HCT116 (cell line): ENCODE measurements around the gene KSR2. TPM values are rescaled to one million over a fixed set of nuclear protein-coding genes. Genes with fewer than 3 reads are reported as not detected.

ENCODE experiments used
- ATAC-seq: fragments of 200-7000 bp; cut with Tn5 transposase; 2 replicates; pipeline ENCODE4 v1.9.1; 2020; ENCODE audit warnings: mild to moderate bottlenecking, moderate library complexity
- BruUV-seq: library from RNA; stranded (reverse); fragments of 400-500 nt; replicated peaks from 2 replicates; lab custom pipeline; 2021; lab: Mats Ljungman, UMichigan
- CTCF ChIA-PET: fragments of 300-600 bp; sonication (Branson Sonifier 250); formaldehyde crosslinking; loops from one replicate; lab custom pipeline; 2021; ENCODE audit warnings: antibody characterized with exemption; lab: Charles Lee
- POLR2A ChIA-PET: fragments of 300-600, 350-600 bp; sonication (Branson Sonifier 250); formaldehyde crosslinking; loops from one replicate; lab custom pipeline; 2021; ENCODE audit warnings: antibody characterized with exemption; lab: Charles Lee
- RAD21 ChIA-PET, 2 experiments: fragments of 300-600 bp; sonication (Branson Sonifier 250); formaldehyde crosslinking; loops; one replicate each; lab custom pipeline; 2023; ENCODE audit warnings: low total read pairs in 2 of 2; ENCODE audit not compliant: uncharacterized antibody in 2 of 2, unreplicated experiment in 2 of 2, low non-redundant PET in 1 of 2; lab: Charles Lee
- DNase-seq: peaks from one replicate; pipeline ENCODE4 v3.0.0-alpha.2; 2010; ENCODE audit warnings: low read depth, low spot score
- H2AFZ ChIP-seq: fragments of 200-600 bp; shearing (Covaris generic), sonication (generic); 2 replicates; pipeline ENCODE4 v1.6.1; 2017; ENCODE audit warnings: low read depth, mixed run types, mixed read lengths, antibody characterized with exemption, low read length; ENCODE audit not compliant: poor library complexity, severe bottlenecking
- H3K27ac ChIP-seq: 2 replicates; pipeline ENCODE4 v1.5.1; 2012; ENCODE audit warnings: low read depth, low read length
- H3K27me3 ChIP-seq: fragments of 200-600 bp; sonication (generic); 2 replicates; pipeline ENCODE4 v1.6.1; 2016; ENCODE audit warnings: mixed run types, low read length, mixed read lengths; ENCODE audit not compliant: insufficient read depth
- H3K36me3 ChIP-seq, 2 experiments: fragments of 200-500 bp in 1 of 2; fragments of 200-600 bp in 1 of 2; sonication (Bioruptor generic) in 1 of 2; sonication (generic) in 1 of 2; 2 replicates each; pipeline versions ENCODE4 v1.5.1 to v1.6.1; 2014 to 2016; ENCODE audit warnings: low read length in 2 of 2, inconsistent platforms in 1 of 2, mixed read lengths in 1 of 2, mixed run types in 1 of 2; ENCODE audit not compliant: insufficient read depth in 2 of 2, control insufficient read depth in 1 of 2
- H3K4me1 ChIP-seq, 2 experiments: fragments of 200-600 bp in 1 of 2; sonication (generic) in 1 of 2; 2 replicates each; pipeline versions ENCODE4 v1.5.1 to v1.6.1; 2012 to 2017; ENCODE audit warnings: low read length in 2 of 2, inconsistent platforms in 1 of 2, mild to moderate bottlenecking in 1 of 2, mixed read lengths in 1 of 2, mixed run types in 1 of 2, moderate library complexity in 1 of 2; ENCODE audit not compliant: insufficient read depth in 2 of 2, control insufficient read depth in 1 of 2
- H3K4me2 ChIP-seq: fragments of 200-600 bp; sonication (generic); 2 replicates; pipeline ENCODE4 v1.6.1; 2017; ENCODE audit warnings: mixed run types, low read length, mixed read lengths
- H3K4me3 ChIP-seq, 2 experiments: fragments of 200-600 bp in 1 of 2; sonication (generic) in 1 of 2; replicated peaks in 1 of 2; 2 replicates each; pipeline ENCODE4 v1.5.1; 2011 to 2016; ENCODE audit warnings: low read length in 2 of 2, control low read depth in 1 of 2, low read depth in 1 of 2, mild to moderate bottlenecking in 1 of 2, mixed read lengths in 1 of 2, mixed run types in 1 of 2
- H3K79me2 ChIP-seq: fragments of 200-600 bp; sonication (generic); 2 replicates; pipeline ENCODE4 v1.6.1; 2017; ENCODE audit warnings: mild to moderate bottlenecking, mixed run types, low read length, moderate library complexity, mixed read lengths; ENCODE audit not compliant: insufficient read depth
- H3K9ac ChIP-seq: fragments of 200-600 bp; sonication (generic); 2 replicates; pipeline ENCODE4 v1.6.1; 2016; ENCODE audit warnings: low read length, mixed read lengths
- H3K9me2 ChIP-seq: fragments of 200-600 bp; sonication (generic), shearing (Covaris generic); 2 replicates; pipeline ENCODE4 v1.6.1; 2017; ENCODE audit warnings: mixed run types, mild to moderate bottlenecking, moderate library complexity; ENCODE audit not compliant: insufficient read depth
- H3K9me3 ChIP-seq, 2 experiments: fragments of 200-500 bp in 1 of 2; fragments of 200-600 bp in 1 of 2; sonication (Bioruptor generic) in 1 of 2; sonication (generic) in 1 of 2; 2 replicates each; pipeline ENCODE4 v1.6.1; 2014 to 2017; ENCODE audit warnings: low read length in 2 of 2, mixed read lengths in 2 of 2, inconsistent platforms in 1 of 2, low read depth in 1 of 2, mild to moderate bottlenecking in 1 of 2, mixed run types in 1 of 2, moderate library complexity in 1 of 2; ENCODE audit not compliant: control insufficient read depth in 1 of 2, insufficient read depth in 1 of 2
- H4K20me1 ChIP-seq: fragments of 200-600 bp; sonication (generic), shearing (Covaris generic); 2 replicates; pipeline ENCODE4 v1.6.1; 2017; ENCODE audit warnings: mixed run types, mild to moderate bottlenecking, moderate library complexity; ENCODE audit not compliant: insufficient read depth
- CBX3 ChIP-seq: IDR thresholded peaks from 2 replicates; pipeline ENCODE4 v1.6.1; 2012; ENCODE audit warnings: low read depth
- CEBPB ChIP-seq: IDR thresholded peaks from 2 replicates; pipeline ENCODE4 v1.6.1; 2012; ENCODE audit warnings: low read depth
- CTCF ChIP-seq, 3 experiments: fragments of 200-600 bp in 1 of 3; sonication (generic) in 1 of 3; IDR thresholded peaks in 2 of 3; conservative IDR thresholded peaks in 1 of 3; 2 replicates each; pipeline ENCODE4 v1.5.1; 2012 to 2017; ENCODE audit warnings: low read depth in 2 of 3, low read length in 2 of 3, antibody characterized with exemption in 1 of 3, borderline replicate concordance in 1 of 3, control low read depth in 1 of 3, mild to moderate bottlenecking in 1 of 3, mixed read lengths in 1 of 3, mixed run types in 1 of 3, moderate library complexity in 1 of 3; ENCODE audit not compliant: insufficient read depth in 1 of 3
- EGR1 ChIP-seq: IDR thresholded peaks from 2 replicates; pipeline ENCODE4 v1.6.1; 2012; ENCODE audit warnings: low read depth
- ELF1 ChIP-seq: IDR thresholded peaks from 2 replicates; pipeline ENCODE4 v1.6.1; 2012; ENCODE audit warnings: low read depth, borderline replicate concordance
- EZH2 ChIP-seq: fragments of 200-600 bp; sonication (generic); IDR thresholded peaks from 2 replicates; pipeline ENCODE4 v1.6.1; 2017; ENCODE audit warnings: antibody characterized with exemption, mixed run types
- EZH2phosphoT487 ChIP-seq: fragments of 200-600 bp; IDR thresholded peaks from 2 replicates; pipeline ENCODE4 v1.6.1; 2018; ENCODE audit warnings: antibody characterized with exemption, borderline replicate concordance
- FOSL1 ChIP-seq: IDR thresholded peaks from 2 replicates; pipeline ENCODE4 v1.6.1; 2012; ENCODE audit warnings: low read depth
- JUND ChIP-seq: IDR thresholded peaks from 2 replicates; pipeline ENCODE4 v1.6.1; 2012
- POLR2A ChIP-seq: IDR thresholded peaks from 2 replicates; pipeline ENCODE4 v1.7.0; 2011; ENCODE audit warnings: borderline replicate concordance; ENCODE audit not compliant: insufficient read depth, insufficient read length; ENCODE audit errors: extremely low read depth
- POLR2AphosphoS5 ChIP-seq: IDR thresholded peaks from 2 replicates; pipeline ENCODE4 v1.6.1; 2011; ENCODE audit warnings: mild to moderate bottlenecking, low read depth, low read length, moderate library complexity
- RAD21 ChIP-seq: IDR thresholded peaks from 2 replicates; pipeline ENCODE4 v1.6.1; 2012; ENCODE audit warnings: low read depth, mild to moderate bottlenecking
- REST ChIP-seq: IDR thresholded peaks from 2 replicates; pipeline ENCODE4 v1.6.1; 2012; ENCODE audit warnings: low read depth
- SIN3A ChIP-seq: IDR thresholded peaks from 2 replicates; pipeline ENCODE4 v1.6.1; 2012; ENCODE audit warnings: low read depth
- SP1 ChIP-seq: IDR thresholded peaks from 2 replicates; pipeline ENCODE4 v1.6.1; 2012; ENCODE audit warnings: low read depth
- TCF7L2 ChIP-seq: IDR thresholded peaks from 2 replicates; pipeline ENCODE4 v1.7.0; 2011; ENCODE audit warnings: borderline replicate concordance, inconsistent platforms; ENCODE audit not compliant: insufficient read depth, insufficient read length; ENCODE audit errors: extremely low read depth
- YY1 ChIP-seq: IDR thresholded peaks from 2 replicates; pipeline ENCODE4 v1.6.1; 2011; ENCODE audit warnings: low read length, low read depth, moderate library complexity, mild to moderate bottlenecking; ENCODE audit not compliant: insufficient replicate concordance; ENCODE audit errors: extremely low read depth
- ZBTB33 ChIP-seq: IDR thresholded peaks from 2 replicates; pipeline ENCODE4 v1.6.1; 2011; ENCODE audit warnings: mild to moderate bottlenecking, low read length, moderate library complexity; ENCODE audit not compliant: insufficient replicate concordance; ENCODE audit errors: extremely low read depth
- ZFX ChIP-seq: fragments of 450-650 bp; IDR thresholded peaks from 2 replicates; pipeline ENCODE4 v1.6.1; 2017
- ZNF274 ChIP-seq: fragments of 200-500 bp; sonication (Bioruptor generic); IDR thresholded peaks from 2 replicates; pipeline ENCODE4 v1.6.1; 2014; ENCODE audit warnings: mild to moderate bottlenecking, low read depth, low read length, inconsistent platforms
- intact Hi-C: fragments of 100-400 bp; cut with micrococcal nuclease; formaldehyde crosslinking; loops from 2 replicates; pipeline ENCODE4 v1.10.0; 2022
- total RNA-seq: library from RNA; stranded (reverse); gene quantifications from one replicate; pipeline ENCODE4 v1.2.1, GENCODE V29; 2021; ENCODE audit not compliant: unreplicated experiment

KSR2 gene
- total RNA-seq, 1 experiment from 2014 or later: 10.1 TPM

- Histone ChIP-seq H3K4me3 (no peak overlapping the region), H3K4me1 (no peaks in the 10 kb centered on the region), H4K20me1 (no peaks in the 10 kb centered on the region), H3K9ac (no peak overlapping the region), H3K9me3 (no peaks in the 10 kb centered on the region), H3K79me2 (no peaks in the 10 kb centered on the region), H3K27ac (no peak overlapping the region), H3K27me3 (no peaks in the 10 kb centered on the region), H3K36me3 (no peaks in the 10 kb centered on the region; a peak in 1 of 4 replicates), H2AFZ (no peak overlapping the region), H3K4me2 (no peak overlapping the region), H3K9me2 (no peaks in the 10 kb centered on the region)
- ATAC-seq (no peak), DNase-seq (no peak)
- intact Hi-C loops: loop anchor here (5.0 kb wide), 1 partner anchor 248 kb away; no protein-coding TSS in a partner anchor
- BruUV-seq: no TSS peak
- RAD21 ChIA-PET: interaction anchor here (1.0 to 3.0 kb wide), 2 partner anchors 222 kb away, joined by 4 to 10 read pairs; no protein-coding TSS in a partner anchor
- TF ChIP-seq FOSL1 (no peak), ZNF274 (no peak), POLR2A (no peak), YY1 (no peak), CBX3 (no peak), REST (no peak), ELF1 (no peak), CEBPB (no peak), EGR1 (no peak), TCF7L2 (no peak), RAD21 (no peak), EZH2phosphoT487 (no peak), ZFX (no peak), JUND (no peak), CTCF (IDR thresholded peaks at IDR 0.05 in 2 of 3, conservative IDR thresholded peaks at IDR 0.05 in 1 of 3; ENCODE audit: borderline replicate concordance in 1 of 3, insufficient read depth in 1 of 3, low read depth in 2 of 3, low read length in 2 of 3) (no peak), SIN3A (no peak), SP1 (no peak), EZH2 (no peak), POLR2AphosphoS5 (no peak), ZBTB33 (no peak)
- CTCF ChIA-PET: interaction anchor here (0.8 to 6.3 kb wide), 7 partner anchors 8 to 353 kb away, joined by 3 to 83 read pairs (median 9); no protein-coding TSS in a partner anchor
- POLR2A ChIA-PET: no interaction called here
Observed at GRCh38 chr12:117589021-117589420, 379.8 kb downstream of the KSR2 start.
